Measurements from ENCODE around the gene CMIP. TPM values are rescaled to one million over a fixed set of nuclear protein-coding genes. Genes with fewer than 3 reads are reported as not detected.
"Not testable (repeated sequence)": the region's sequence is repeated elsewhere in the genome, so short reads cannot be mapped to it uniquely, and the experiment has no call there.

CMIP gene
- total RNA-seq, 1 experiment from 2014 or later, result 3.0 TPM

- DNase-seq (ENCODE audit: low read depth), result no peak
Observed at GRCh38 chr16:81738783-81739496, 294.3 kb downstream of the CMIP start.

DNA sequence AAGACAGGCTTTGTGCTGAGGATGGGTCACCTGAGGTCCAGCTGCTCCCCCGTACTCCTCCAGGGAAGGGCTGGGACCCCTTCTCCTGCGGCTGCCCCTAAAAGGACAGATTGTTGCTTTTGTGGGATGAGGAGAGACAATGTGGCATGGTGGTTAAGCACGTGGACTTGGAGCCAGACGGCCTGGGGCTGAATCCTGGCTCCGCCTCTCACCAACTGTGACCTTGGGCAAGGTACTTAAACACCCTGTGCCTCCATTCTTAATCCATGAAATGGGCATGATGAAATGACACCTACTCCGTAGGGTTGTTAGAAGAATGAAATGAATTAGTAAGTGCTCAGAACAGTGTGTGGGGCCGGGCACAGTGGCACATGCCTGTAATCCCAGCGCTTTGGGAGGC, 294.9 kb downstream of the CMIP start:
- DNase-seq (ENCODE audit: low read depth), result no peak

DNA sequence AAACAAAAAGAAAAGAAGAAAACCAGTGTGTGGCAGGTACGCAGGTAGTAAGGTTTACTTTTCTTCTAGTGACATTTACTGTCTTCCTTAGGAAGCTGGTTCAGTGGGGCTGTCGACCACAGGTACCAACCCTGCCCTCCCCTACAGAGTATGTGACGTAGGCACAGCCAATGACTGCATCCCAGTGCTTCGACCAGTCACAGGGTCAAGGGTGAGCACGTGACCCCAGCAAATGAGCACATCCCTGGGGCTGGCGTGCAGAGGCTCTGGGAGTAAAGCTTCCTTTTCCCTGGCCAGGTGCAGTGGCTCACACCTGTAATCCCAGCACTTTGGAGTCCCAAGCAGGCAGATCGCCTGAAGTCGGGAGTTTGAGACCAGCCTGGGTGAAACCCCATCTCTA, 295.6 kb downstream of the CMIP start:
- no peak for DNase-seq (ENCODE audit: low read depth)

DNA sequence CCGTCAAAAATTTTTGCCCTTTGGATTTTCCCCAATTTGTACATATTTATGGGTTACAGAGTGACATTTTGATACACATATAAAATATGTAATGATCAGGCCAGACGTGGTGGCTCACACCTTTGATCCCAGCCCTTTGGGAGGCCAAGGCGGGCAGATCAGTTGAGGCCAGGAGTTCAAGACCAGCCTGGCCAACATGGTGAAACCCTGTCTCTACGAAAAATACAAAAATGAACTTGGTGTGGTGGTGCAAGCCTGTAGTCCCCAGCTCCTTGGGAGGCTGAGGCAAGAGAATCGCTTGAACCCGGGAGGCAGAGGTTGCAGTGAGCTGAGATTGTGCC, 296.8 kb downstream of the CMIP start:
- not testable (repeated sequence) for DNase-seq (ENCODE audit: low read depth)

GRCh38 chr16:81744385-81744784, 299.8 kb downstream of the CMIP start:
- DNase-seq (ENCODE audit: low read depth), result no peak

DNA sequence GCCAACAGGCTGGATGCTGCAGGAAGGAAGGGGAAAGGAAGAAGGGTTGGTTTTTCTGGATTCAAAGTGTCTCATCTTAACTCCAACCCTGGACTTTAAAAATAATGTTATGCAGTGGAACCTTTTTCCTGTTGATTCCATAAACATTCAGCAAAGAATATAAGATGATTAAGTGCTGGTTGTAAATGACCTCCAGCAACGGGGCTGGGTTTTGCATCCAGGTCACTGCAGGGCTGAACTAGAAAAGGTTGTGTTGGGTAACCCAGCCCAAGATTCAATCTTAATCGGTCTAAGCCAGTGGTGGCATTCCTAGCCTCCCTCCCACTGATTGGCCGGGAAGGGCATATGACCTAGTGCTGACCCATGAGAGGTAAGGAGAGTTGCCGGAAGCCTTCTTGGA, 300.3 kb downstream of the CMIP start:
- DNase-seq (ENCODE audit: low read depth), result no peak

DNA sequence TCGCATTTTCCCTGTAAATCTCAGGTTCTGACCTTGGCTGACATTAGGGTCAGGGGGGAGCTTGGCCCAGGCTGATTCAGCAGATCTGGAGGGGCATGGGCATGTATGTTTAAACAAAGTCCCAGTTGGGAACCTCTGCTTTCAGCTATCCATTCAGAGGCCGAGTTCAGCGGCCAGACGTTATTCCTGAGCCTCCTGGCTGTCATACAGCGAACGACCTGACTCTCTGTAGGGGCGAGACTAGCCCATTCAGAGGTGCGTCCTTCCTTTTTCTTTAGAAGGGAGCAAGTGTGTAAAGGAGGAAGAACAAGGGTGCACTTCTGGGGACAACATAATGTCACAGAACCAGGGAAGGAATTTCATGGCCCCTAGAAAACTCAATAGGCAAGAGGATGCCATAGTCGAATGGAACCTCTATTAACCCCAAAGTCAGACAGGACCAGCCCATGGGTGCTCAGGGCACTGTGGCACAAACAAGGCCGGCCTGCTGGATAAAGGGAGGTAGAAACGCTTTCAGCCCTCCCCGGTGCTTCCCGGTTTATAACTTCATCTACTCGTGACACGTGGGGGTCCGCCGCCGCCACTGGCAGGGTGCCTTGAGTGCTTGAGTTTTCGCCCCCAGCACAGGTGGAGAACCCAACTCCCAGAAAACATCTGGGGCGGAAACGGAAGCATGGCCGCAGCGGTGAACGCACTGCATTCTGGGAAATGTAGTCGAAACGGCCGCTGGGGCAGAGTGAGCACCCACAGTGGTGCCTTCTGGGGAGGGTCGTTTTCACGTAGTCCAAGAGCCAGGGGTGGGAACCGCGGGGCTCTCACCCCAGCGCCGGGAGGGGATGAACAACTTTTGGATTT, 301.3 kb downstream of the CMIP start:
- DNase-seq (ENCODE audit: low read depth), result peak; percentile 57

DNA sequence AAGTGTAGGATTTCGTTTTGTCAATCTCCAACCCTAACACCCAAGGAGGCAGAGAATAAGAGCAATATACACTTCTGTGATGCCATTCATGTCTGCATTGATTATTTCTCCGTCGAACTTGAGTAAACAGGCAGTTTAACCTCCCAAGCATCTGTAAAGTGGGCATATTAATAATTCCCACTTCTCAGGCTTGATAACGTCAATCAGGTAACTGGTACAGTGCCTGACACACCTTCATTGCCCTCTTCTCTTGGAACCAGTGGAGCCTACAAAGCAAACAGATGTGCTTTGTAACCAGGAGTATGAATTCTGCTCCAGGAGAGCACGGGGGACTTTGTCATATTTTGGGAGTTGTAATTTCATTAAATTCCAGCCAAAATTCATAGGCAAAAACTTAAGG, 302.0 kb downstream of the CMIP start:
- DNase-seq (ENCODE audit: low read depth), result no peak

- no peak for DNase-seq (ENCODE audit: low read depth)
Observed at GRCh38 chr16:81748476-81749198, 304.0 kb downstream of the CMIP start.

GRCh38 chr16:81752225-81752875, 307.7 kb downstream of the CMIP start:
- DNase-seq (ENCODE audit: low read depth), result peak; percentile 40

DNA sequence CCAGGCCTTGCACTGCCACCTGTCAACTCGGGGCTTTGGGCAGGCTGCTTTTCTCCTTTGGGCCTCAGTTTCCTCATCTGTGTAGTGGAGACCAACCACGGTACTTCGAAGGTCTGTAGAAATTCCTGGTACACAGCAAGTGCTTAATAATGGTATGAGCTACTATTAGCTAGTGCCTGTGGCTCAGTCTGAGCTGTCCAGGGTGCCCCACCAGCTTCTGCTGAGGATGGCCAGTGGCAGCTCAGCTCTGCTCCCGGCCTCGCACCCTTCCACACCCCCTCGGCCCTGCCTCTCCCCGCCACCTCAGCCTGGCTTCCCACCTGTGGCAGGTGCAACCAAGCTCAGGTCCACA, 308.2 kb downstream of the CMIP start:
- DNase-seq (ENCODE audit: low read depth), result no peak

GRCh38 chr16:81754858-81755257, 310.2 kb downstream of the CMIP start:
- no peak for DNase-seq (ENCODE audit: low read depth)

DNA sequence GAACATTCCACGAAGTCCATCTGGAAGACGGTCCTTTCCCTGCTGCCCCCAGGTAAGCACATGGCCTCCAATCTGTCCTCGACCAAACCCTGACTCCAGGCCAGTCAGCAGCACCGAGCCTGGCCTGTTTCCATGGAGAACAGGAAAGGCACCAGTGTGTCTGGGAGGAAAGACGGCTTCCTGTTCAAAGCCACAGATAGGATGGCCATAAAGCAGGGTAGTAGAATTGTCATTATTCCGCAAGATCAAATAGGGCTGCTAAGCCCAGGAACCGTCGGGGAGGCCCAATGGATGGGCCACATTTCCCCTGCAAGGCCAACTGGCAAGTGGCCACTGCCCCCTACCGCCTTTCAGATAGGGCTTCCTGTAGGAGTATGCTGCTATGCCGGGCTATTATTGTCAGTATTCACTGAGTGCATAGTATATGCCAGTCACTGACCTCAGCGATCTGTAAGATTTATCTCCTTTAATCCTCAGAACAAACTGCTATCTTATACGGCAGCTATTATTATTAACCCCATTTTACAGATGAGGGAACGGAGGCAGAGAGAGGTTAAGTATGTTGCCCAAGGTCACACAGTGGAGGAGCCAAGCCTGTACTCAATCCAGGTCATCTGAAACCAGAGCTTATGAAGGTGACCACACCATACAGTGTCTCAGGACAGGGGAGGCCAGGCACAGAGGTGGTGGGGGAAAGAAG, 311.5 kb downstream of the CMIP start:
- no peak for DNase-seq (ENCODE audit: low read depth)

DNA sequence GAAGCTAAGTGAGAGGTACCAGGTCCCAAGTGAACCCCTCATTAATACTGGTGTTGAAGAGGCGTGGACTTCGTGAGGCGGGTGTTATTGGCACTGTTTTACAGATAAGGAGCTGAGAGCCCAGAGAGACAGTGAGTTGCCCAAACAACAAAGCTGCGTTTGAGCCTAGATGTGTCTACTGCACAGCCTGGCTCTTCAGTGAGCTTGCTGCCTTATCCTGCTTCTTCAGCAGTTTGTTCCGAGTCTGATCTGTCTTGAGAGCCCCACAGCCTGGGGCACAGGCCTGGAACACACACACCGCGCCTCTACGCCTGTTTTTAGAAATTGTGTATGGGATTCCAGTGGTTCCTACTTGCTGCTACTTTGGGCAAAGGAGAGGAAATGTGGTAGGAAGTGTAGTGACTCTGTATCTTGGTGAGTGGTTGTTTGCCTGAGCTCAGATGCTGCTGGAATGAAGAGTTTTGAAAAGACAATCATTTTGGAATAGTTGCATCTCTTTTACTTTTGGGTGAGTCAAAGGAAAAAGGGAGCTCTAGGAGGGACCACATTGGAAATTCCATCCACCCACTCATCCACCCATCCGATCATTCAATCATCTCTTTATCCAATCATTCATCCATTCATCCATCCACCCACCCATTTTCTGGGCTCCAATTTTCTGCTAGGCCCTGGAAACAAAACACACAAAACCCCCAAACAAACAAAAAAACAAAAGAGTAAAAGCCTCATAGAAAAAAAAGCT, 312.2 kb downstream of the CMIP start:
- DNase-seq (ENCODE audit: low read depth), result no peak

DNA sequence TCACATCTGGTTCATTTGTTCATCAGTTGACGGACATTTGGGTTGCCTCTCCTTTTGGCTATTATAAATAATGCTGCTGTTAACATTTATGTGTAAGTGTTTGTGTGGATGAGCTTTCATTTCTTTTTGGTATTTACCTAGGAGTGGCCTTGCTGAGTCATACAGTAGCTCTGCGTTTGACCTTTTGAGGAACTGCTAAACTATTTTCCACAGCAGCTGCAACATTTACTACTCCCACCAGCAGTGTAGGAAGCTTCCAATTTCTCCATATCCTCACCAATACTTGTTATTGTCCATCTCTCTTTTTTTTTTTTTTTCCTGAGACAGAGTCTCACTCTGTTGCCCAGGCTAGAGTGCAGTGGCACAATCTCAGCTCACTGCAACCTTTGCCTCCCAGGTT, 313.8 kb downstream of the CMIP start:
- DNase-seq (ENCODE audit: low read depth), result no peak

Other genes with a start within 250 kb of the CMIP start
- gene BCO1, start 206.1 kb upstream of the CMIP start, total RNA-seq (2014; rRNA removed; shearing (Covaris generic)), result not detected in 2 replicates
- gene GAN, start 129.8 kb upstream of the CMIP start, total RNA-seq (2014; rRNA removed; shearing (Covaris generic)), result 5.2 and 5.5 TPM in 2 replicates